PC-9 (cell line): Measurements from ENCODE around the gene ZNF37A.
"Not testable (repeated sequence)": the region's sequence is repeated elsewhere in the genome, so short reads cannot be mapped to it uniquely, and the experiment has no call there.

ENCODE experiments used
- EZH2 ChIP-seq: fragments of 200-600 bp; sonication (generic); IDR thresholded peaks from 2 replicates; pipeline ENCODE4 v1.8.0; 2017; ENCODE audit warnings: antibody characterized with exemption, low read depth
- TF ChIP-seq, protein P1 (sequence below): fragments of 200-600 bp; sonication (generic); conservative IDR thresholded peaks from 2 replicates; pipeline ENCODE4 v1.6.1; 2017; ENCODE audit warnings: mixed run types, antibody characterized with exemption, mild to moderate bottlenecking, moderate library complexity

DNA sequence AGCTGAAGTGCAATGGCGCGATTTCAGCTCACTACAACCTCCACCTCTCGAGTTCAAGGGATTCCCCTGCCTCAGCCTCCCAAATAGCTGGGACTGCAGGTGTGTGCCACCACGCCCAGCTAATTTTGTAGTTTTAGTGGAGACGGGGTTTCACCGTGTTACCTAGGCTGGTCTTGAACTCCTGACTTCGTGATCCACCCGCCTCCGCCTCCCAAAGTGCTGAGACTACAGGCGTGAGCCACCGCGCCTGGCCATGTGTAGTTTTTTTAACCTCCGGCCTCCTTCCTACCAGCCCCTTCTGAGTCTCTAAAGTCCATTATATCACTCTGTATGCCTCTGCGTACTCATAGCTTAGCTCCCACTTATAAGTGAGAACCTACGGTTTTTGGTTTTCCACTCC lies 819 bp upstream of the ZNF37A start:
- TF ChIP-seq EZH2: not testable (repeated sequence)
- TF ChIP-seq, protein P1, sequence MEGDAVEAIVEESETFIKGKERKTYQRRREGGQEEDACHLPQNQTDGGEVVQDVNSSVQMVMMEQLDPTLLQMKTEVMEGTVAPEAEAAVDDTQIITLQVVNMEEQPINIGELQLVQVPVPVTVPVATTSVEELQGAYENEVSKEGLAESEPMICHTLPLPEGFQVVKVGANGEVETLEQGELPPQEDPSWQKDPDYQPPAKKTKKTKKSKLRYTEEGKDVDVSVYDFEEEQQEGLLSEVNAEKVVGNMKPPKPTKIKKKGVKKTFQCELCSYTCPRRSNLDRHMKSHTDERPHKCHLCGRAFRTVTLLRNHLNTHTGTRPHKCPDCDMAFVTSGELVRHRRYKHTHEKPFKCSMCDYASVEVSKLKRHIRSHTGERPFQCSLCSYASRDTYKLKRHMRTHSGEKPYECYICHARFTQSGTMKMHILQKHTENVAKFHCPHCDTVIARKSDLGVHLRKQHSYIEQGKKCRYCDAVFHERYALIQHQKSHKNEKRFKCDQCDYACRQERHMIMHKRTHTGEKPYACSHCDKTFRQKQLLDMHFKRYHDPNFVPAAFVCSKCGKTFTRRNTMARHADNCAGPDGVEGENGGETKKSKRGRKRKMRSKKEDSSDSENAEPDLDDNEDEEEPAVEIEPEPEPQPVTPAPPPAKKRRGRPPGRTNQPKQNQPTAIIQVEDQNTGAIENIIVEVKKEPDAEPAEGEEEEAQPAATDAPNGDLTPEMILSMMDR: not testable (repeated sequence)
